Mucosa of stomach (tissue), 1 donor: ENCODE data around the gene HSF5.

Source experiments
- H3K27me3 ChIP-seq: one replicate; pipeline ENCODE4 v1.7.0; 2013; ENCODE audit warnings: mild to moderate bottlenecking, low read length; ENCODE audit not compliant: control insufficient read depth, insufficient read depth
- H3K36me3 ChIP-seq: one replicate; pipeline ENCODE4 v1.7.0; 2013; ENCODE audit warnings: low read length; ENCODE audit not compliant: control insufficient read depth, insufficient read depth
- H3K4me1 ChIP-seq: one replicate; pipeline ENCODE4 v1.7.0; 2013; ENCODE audit warnings: mild to moderate bottlenecking, low read length; ENCODE audit not compliant: control insufficient read depth, insufficient read depth
- H3K4me3 ChIP-seq: one replicate; pipeline ENCODE4 v1.7.0; 2013; ENCODE audit warnings: low read length
- H3K9ac ChIP-seq: one replicate; pipeline ENCODE4 v1.7.0; 2013; ENCODE audit warnings: mild to moderate bottlenecking, low read length, moderate library complexity
- H3K9me3 ChIP-seq: one replicate; pipeline ENCODE4 v1.7.0; 2013; ENCODE audit warnings: mild to moderate bottlenecking, low read length, moderate library complexity; ENCODE audit not compliant: control insufficient read depth
- donor health status: Pancreatic carcinoma.

Gene HSF5

GRCh38 chr17:58386708-58387107 is 101.5 kb downstream of the HSF5 start:
- no peaks in the 10 kb centered on the region for H3K27me3 ChIP-seq
- H3K4me1 ChIP-seq, result peaks cover 54% of the 10 kb centered on the region

GRCh38 chr17:58385359-58385899 is 102.8 kb downstream of the HSF5 start:
- no peaks in the 10 kb centered on the region for H3K36me3 ChIP-seq
- H3K4me3 ChIP-seq, result no peak overlapping the region
- no peak overlapping the region for H3K9ac ChIP-seq
- no peaks in the 10 kb centered on the region for H3K9me3 ChIP-seq
- H3K4me1 ChIP-seq, result peaks cover 55% of the 10 kb centered on the region
- H3K27me3 ChIP-seq, result no peaks in the 10 kb centered on the region

More at GRCh38 chr17:58386708-58387107, 101.5 kb downstream of the HSF5 start:
- H3K4me3 ChIP-seq, result no peak overlapping the region
- no peaks in the 10 kb centered on the region for H3K36me3 ChIP-seq
- no peaks in the 10 kb centered on the region for H3K9me3 ChIP-seq
- H3K9ac ChIP-seq, result no peak overlapping the region

GRCh38 chr17:58384897-58385296 is 103.3 kb downstream of the HSF5 start:
- H3K9me3 ChIP-seq, result no peaks in the 10 kb centered on the region
- H3K9ac ChIP-seq, result no peak overlapping the region
- H3K4me3 ChIP-seq, result no peak overlapping the region
- peaks cover 55% of the 10 kb centered on the region for H3K4me1 ChIP-seq
- H3K36me3 ChIP-seq, result no peaks in the 10 kb centered on the region
- H3K27me3 ChIP-seq, result no peaks in the 10 kb centered on the region

GRCh38 chr17:58383892-58384462 is 104.2 kb downstream of the HSF5 start:
- Histone ChIP-seq H3K36me3 (no peaks in the 10 kb centered on the region), H3K9me3 (no peaks in the 10 kb centered on the region), H3K4me3 (no peak overlapping the region), H3K27me3 (no peaks in the 10 kb centered on the region), H3K9ac (no peak overlapping the region), H3K4me1 (peaks cover 53% of the 10 kb centered on the region)

GRCh38 chr17:58382872-58383242 is 105.4 kb downstream of the HSF5 start:
- Histone ChIP-seq H3K27me3 (no peaks in the 10 kb centered on the region), H3K9me3 (no peaks in the 10 kb centered on the region), H3K4me3 (no peak overlapping the region), H3K9ac (no peak overlapping the region), H3K4me1 (peaks cover 42% of the 10 kb centered on the region), H3K36me3 (no peaks in the 10 kb centered on the region)

GRCh38 chr17:58382108-58382871 is 105.9 kb downstream of the HSF5 start:
- Histone ChIP-seq H3K9me3 (no peaks in the 10 kb centered on the region), H3K9ac (no peak overlapping the region), H3K36me3 (no peaks in the 10 kb centered on the region), H3K4me1 (peaks cover 40% of the 10 kb centered on the region), H3K27me3 (no peaks in the 10 kb centered on the region), H3K4me3 (no peak overlapping the region)

DNA sequence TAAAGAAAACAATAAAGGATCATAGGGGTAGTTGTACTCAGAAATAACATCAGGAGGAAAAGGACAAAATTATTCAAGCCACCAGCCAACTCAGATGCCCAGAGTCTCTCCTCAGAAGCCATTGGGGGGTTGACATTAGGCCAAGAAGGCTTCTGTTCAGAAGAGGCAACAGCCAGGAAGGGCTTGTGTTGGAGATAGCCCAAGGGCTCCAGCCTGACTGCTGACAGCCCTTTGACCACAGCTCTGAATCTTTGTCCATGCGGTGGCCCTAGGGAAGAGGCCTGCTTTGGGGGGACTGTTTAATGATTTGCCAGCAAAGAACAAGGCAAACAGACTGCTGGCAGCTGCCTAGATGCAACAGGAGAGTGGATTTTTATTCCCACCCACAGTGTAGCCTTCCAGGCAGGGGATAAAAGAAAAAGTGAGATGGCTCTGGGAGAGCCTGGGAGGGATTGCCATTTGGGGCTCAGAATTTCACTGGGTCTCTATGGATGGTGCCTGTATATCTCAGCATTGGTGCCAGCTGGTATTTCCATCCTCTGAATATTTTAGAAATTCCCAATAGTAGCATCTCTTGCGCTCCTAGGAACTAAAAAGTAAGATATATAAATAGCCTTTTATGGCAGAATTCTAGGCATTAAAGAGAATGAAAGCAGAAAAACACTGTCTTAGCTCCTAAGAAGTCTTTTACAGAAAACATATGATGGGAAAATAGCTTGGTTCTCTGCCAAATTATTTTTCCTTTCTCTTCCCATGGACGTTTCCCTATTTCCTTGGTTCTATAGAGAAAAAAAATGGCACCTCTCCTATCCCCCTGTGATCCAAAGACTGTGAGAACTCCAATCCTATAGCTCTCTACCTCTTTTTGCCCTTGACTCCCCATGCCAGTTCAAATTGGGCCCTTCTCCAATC is 106.8 kb downstream of the HSF5 start:
- Histone ChIP-seq H3K4me3 (no peak overlapping the region), H3K9ac (no peak overlapping the region), H3K27me3 (no peaks in the 10 kb centered on the region), H3K36me3 (no peaks in the 10 kb centered on the region), H3K9me3 (no peaks in the 10 kb centered on the region), H3K4me1 (peaks cover 45% of the 10 kb centered on the region)

GRCh38 chr17:58380207-58381123 is 107.7 kb downstream of the HSF5 start:
- Histone ChIP-seq H3K4me3 (no peak overlapping the region), H3K9me3 (no peaks in the 10 kb centered on the region), H3K27me3 (no peaks in the 10 kb centered on the region), H3K9ac (no peak overlapping the region), H3K4me1 (peaks cover 51% of the 10 kb centered on the region), H3K36me3 (no peaks in the 10 kb centered on the region)

- Histone ChIP-seq H3K36me3 (no peaks in the 10 kb centered on the region), H3K4me1 (peaks cover 51% of the 10 kb centered on the region), H3K27me3 (no peaks in the 10 kb centered on the region), H3K9me3 (no peaks in the 10 kb centered on the region), H3K9ac (no peak overlapping the region), H3K4me3 (no peak overlapping the region)
These were observed 108.7 kb downstream of the HSF5 start for GRCh38 chr17:58379511-58379824.

DNA sequence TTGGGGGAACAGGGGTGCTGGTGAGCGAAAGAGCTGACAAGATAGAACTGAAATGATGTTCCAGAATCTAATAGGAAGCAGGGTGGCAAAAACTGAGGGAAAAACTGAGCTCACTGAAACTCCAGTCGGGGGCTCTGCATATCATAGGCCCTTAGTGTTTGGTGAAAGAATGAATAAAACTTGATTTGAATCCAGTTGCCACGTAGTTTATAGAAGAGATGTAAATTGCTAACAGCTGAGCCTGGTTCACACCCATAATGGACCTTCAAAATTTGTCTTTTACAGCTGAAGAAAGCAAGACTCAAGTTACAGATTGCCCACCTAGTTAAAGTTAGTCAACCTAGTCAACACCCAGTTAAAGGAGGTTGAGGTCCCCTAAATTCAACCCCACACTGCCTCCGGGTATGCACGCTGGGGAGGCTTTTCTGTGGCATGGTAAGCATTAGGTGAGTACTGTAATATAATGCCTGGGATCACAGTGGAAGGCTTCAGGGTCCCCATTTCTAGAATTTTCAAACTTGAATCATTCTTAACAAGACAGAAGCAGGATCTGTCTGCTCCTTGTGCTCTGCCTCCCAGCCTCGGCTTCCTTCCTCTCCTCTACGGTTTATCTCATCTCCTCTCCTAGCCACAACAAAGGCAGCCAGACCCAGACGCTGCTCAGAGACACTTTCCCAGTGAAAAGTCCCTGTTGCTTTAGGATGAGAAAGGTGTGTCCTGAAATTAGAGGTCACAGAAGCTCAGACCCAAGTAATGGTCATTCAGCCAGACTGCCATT is 109.3 kb downstream of the HSF5 start:
- H3K36me3 ChIP-seq, result no peaks in the 10 kb centered on the region
- H3K4me1 ChIP-seq, result peaks cover 45% of the 10 kb centered on the region
- H3K27me3 ChIP-seq, result no peaks in the 10 kb centered on the region
- no peak overlapping the region for H3K4me3 ChIP-seq
- H3K9me3 ChIP-seq, result no peaks in the 10 kb centered on the region
- H3K9ac ChIP-seq, result no peak overlapping the region

DNA sequence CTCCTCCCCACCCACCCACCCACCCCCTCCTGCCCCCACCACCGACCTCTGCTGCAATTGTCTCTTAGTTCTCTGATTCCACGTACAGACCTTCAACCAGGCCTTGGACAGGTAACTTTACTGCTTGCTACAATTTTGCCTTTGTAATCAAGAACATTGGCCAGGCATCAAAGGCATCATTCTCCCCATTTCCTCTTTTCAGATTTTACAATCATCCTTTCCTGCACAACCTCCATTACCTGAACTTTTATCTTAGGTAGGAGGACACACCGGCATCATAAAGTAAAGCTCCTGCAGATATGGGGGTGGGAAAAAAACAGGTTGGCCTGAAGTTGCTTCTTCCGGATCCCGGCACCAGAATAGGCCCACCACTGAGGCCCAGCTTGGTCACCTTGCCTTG is 110.5 kb downstream of the HSF5 start:
- no peak overlapping the region for H3K9ac ChIP-seq
- H3K4me1 ChIP-seq, result peaks cover 45% of the 10 kb centered on the region
- H3K9me3 ChIP-seq, result no peaks in the 10 kb centered on the region

More for the DNA sequence above, 110.5 kb downstream of the HSF5 start:
- Histone ChIP-seq H3K4me3 (no peak overlapping the region), H3K36me3 (no peaks in the 10 kb centered on the region), H3K27me3 (no peaks in the 10 kb centered on the region)
